ENCODE data around the gene CPAMD8. TPM values are rescaled to one million over a fixed set of nuclear protein-coding genes. Genes with fewer than 3 reads are reported as not detected.

Gene CPAMD8
- total RNA-seq, 1 experiment from 2014 or later = 0.20 TPM

DNA sequence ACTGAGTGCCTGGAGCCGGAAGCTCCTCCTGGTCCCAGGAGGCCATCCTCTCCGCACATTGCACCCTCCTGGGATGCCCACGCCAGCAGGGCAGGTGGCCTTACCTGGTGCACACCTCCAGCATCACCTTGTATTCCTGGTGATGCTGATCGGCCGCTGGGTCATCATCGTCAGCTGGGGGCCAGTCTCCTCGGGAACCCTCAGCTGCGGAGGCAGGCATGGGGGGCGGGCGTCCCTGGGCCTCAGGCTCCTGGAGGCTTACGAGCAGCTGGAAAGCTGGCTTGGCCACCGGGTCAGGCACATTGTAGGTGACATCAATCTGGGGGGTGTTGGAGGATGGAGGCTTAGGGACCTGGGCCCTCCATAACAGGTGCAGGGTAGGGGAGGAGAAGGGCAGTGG is 124.1 kb downstream of the CPAMD8 start:
- Histone ChIP-seq H4K20me1 (ENCODE audit: insufficient read depth) (no peaks in the 10 kb centered on the region), H3K27ac (ENCODE audit: low read depth, low read length) (no peak overlapping the region), H3K27me3 (ENCODE audit: insufficient read depth, low read length) (no peaks in the 10 kb centered on the region), H3K9me3 (ENCODE audit: control insufficient read depth in 1 of 2, insufficient read depth in 1 of 2, low read depth in 1 of 2, low read length in 2 of 2) (no peaks in the 10 kb centered on the region), H3K36me3 (ENCODE audit: control insufficient read depth in 1 of 2, insufficient read depth in 2 of 2, low read length in 2 of 2) (no peaks in the 10 kb centered on the region), H3K4me2 (ENCODE audit: low read length) (no peak overlapping the region), H3K4me1 (ENCODE audit: control insufficient read depth in 1 of 2, insufficient read depth in 2 of 2, low read length in 2 of 2) (peaks cover 0 to 4% of the 10 kb centered on the region in 2 experiments; a peak in 2 of 4 replicates), H3K9me2 (ENCODE audit: insufficient read depth) (no peaks in the 10 kb centered on the region), H3K9ac (ENCODE audit: low read length) (no peak overlapping the region), H3K79me2 (ENCODE audit: insufficient read depth, low read length) (no peaks in the 10 kb centered on the region), H2AFZ (ENCODE audit: low read depth, low read length, poor library complexity, severe bottlenecking) (no peak overlapping the region), H3K4me3 (replicated peaks in 1 of 2; ENCODE audit: low read depth in 1 of 2, low read length in 2 of 2) (no peak overlapping the region)
- POLR2A ChIA-PET = no interaction called here
- intact Hi-C loops (cut with micrococcal nuclease) = no loop called here
- CTCF ChIA-PET = no interaction called here
- ATAC-seq (no peak), DNase-seq (ENCODE audit: low read depth, low spot score) (no peak)
- RAD21 ChIA-PET (ENCODE audit: low non-redundant PET in 1 of 2, low total read pairs in 2 of 2, uncharacterized antibody in 2 of 2, unreplicated experiment in 2 of 2) = no interaction called here
- BruUV-seq (replicated peaks) = no TSS peak
- TF ChIP-seq YY1 (IDR thresholded peaks at IDR 0.05; ENCODE audit: extremely low read depth, insufficient replicate concordance, low read depth, low read length) (no peak), POLR2AphosphoS5 (IDR thresholded peaks at IDR 0.05; ENCODE audit: low read depth, low read length) (no peak), ZFX (IDR thresholded peaks at IDR 0.05) (no peak), EGR1 (IDR thresholded peaks at IDR 0.05; ENCODE audit: low read depth) (no peak), TCF7L2 (IDR thresholded peaks at IDR 0.05; ENCODE audit: borderline replicate concordance, extremely low read depth, insufficient read depth, insufficient read length) (no peak), ELF1 (IDR thresholded peaks at IDR 0.05; ENCODE audit: borderline replicate concordance, low read depth) (no peak), POLR2A (IDR thresholded peaks at IDR 0.05; ENCODE audit: borderline replicate concordance, extremely low read depth, insufficient read depth, insufficient read length) (no peak), ATF3 (IDR thresholded peaks at IDR 0.05) (no peak), RAD21 (IDR thresholded peaks at IDR 0.05; ENCODE audit: low read depth) (no peak), ZNF274 (IDR thresholded peaks at IDR 0.05; ENCODE audit: low read depth, low read length) (no peak), SRF (IDR thresholded peaks at IDR 0.05; ENCODE audit: low read depth) (no peak), CBX3 (IDR thresholded peaks at IDR 0.05; ENCODE audit: low read depth) (no peak), EZH2 (IDR thresholded peaks at IDR 0.05) (no peak)
- TF ChIP-seq, protein P1, sequence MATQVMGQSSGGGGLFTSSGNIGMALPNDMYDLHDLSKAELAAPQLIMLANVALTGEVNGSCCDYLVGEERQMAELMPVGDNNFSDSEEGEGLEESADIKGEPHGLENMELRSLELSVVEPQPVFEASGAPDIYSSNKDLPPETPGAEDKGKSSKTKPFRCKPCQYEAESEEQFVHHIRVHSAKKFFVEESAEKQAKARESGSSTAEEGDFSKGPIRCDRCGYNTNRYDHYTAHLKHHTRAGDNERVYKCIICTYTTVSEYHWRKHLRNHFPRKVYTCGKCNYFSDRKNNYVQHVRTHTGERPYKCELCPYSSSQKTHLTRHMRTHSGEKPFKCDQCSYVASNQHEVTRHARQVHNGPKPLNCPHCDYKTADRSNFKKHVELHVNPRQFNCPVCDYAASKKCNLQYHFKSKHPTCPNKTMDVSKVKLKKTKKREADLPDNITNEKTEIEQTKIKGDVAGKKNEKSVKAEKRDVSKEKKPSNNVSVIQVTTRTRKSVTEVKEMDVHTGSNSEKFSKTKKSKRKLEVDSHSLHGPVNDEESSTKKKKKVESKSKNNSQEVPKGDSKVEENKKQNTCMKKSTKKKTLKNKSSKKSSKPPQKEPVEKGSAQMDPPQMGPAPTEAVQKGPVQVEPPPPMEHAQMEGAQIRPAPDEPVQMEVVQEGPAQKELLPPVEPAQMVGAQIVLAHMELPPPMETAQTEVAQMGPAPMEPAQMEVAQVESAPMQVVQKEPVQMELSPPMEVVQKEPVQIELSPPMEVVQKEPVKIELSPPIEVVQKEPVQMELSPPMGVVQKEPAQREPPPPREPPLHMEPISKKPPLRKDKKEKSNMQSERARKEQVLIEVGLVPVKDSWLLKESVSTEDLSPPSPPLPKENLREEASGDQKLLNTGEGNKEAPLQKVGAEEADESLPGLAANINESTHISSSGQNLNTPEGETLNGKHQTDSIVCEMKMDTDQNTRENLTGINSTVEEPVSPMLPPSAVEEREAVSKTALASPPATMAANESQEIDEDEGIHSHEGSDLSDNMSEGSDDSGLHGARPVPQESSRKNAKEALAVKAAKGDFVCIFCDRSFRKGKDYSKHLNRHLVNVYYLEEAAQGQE (IDR thresholded peaks at IDR 0.05; ENCODE audit: low read depth) = no peak
- TF ChIP-seq, protein P2, sequence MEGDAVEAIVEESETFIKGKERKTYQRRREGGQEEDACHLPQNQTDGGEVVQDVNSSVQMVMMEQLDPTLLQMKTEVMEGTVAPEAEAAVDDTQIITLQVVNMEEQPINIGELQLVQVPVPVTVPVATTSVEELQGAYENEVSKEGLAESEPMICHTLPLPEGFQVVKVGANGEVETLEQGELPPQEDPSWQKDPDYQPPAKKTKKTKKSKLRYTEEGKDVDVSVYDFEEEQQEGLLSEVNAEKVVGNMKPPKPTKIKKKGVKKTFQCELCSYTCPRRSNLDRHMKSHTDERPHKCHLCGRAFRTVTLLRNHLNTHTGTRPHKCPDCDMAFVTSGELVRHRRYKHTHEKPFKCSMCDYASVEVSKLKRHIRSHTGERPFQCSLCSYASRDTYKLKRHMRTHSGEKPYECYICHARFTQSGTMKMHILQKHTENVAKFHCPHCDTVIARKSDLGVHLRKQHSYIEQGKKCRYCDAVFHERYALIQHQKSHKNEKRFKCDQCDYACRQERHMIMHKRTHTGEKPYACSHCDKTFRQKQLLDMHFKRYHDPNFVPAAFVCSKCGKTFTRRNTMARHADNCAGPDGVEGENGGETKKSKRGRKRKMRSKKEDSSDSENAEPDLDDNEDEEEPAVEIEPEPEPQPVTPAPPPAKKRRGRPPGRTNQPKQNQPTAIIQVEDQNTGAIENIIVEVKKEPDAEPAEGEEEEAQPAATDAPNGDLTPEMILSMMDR (IDR thresholded peaks at IDR 0.05 in 2 of 3, conservative IDR thresholded peaks at IDR 0.05 in 1 of 3; ENCODE audit: borderline replicate concordance in 1 of 3, insufficient read depth in 1 of 3, low read depth in 2 of 3, low read length in 2 of 3) = no peak
- TF ChIP-seq, protein P3, sequence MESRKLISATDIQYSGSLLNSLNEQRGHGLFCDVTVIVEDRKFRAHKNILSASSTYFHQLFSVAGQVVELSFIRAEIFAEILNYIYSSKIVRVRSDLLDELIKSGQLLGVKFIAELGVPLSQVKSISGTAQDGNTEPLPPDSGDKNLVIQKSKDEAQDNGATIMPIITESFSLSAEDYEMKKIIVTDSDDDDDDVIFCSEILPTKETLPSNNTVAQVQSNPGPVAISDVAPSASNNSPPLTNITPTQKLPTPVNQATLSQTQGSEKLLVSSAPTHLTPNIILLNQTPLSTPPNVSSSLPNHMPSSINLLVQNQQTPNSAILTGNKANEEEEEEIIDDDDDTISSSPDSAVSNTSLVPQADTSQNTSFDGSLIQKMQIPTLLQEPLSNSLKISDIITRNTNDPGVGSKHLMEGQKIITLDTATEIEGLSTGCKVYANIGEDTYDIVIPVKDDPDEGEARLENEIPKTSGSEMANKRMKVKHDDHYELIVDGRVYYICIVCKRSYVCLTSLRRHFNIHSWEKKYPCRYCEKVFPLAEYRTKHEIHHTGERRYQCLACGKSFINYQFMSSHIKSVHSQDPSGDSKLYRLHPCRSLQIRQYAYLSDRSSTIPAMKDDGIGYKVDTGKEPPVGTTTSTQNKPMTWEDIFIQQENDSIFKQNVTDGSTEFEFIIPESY (IDR thresholded peaks at IDR 0.05; ENCODE audit: extremely low read depth, insufficient replicate concordance, low read length) = no peak
